Activated T-helper 9 cell treated with anti-CD3 and anti-CD28 coated beads, Interleukin-2, amount 50 U/mL, for 16 hours (primary cell): ENCODE results near the gene VAV2.
"Not testable (repeated sequence)": the region's sequence is repeated elsewhere in the genome, so short reads cannot be mapped to it uniquely, and the experiment has no call there.

Experiments
- DNase-seq: peaks from one replicate; pipeline ENCODE4 v3.0.0-alpha.2; 2020; ENCODE audit warnings: low read depth

Gene VAV2

DNA sequence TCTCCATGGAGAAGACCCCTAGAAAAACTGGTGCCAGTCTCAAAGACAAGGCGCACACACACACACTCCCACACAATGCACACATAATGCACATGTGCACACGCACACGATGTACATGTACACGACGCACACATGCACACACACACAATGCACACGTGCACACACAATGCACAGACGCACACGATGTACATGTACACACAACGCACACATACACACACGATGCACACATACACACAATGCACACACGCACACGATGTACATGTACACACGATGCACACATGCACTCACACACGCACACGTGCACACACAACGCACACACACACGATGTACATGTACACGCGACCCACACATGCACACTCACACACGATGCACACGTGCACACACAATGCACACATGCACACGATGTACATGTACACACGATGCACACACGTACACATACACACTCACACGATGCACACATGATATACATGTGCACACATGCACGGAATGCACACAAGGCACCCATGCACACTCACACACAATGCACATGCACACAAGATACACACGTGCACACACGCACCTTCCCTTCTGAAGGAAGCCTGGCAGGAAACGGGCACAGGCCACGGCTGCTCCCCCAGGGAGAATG is 76.5 kb downstream of the VAV2 start:
- no peak for DNase-seq

DNA sequence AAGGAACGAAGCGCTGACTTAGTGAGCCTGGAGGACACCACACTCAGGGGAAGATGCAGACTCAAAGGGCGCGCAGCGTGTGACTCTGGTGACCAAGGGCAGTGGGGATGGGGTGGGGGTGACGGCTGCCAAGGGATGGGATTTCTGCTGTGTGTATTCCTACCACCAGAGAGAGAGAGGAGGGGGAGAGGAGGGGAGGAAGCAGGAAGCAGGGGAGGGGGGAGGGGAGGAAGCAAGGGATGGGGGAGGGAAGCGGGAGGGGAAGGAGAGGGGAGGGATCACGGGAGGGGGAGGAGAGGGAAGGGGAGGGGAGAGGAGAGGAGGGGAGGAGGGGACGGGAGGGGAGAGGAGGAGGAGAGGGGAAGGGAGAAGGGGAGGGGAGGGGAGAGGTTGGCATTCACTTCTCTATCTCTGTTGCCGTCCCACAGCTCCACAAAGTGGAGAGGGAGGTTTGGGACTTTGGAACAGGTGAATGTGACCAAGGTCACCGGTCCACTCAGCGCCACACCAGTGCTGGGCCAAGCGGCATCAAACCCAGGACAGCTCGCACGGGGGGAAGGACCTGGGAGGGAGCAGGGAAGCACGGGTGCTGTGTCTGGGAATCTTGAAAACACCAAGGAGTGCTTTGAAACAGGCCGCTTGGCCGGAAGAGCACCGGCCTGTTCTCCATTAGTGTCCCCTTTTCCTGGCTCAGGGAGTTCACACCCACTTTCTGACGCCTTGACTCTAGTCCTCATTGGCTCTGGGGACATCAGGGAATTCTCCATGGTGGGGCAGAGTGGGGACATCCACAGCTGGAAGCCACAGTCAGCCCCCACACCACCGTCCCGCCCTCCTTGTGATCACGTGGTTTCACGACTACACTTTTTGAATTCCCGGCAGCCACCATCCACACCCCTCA is 77.4 kb downstream of the VAV2 start:
- DNase-seq: no peak

DNA sequence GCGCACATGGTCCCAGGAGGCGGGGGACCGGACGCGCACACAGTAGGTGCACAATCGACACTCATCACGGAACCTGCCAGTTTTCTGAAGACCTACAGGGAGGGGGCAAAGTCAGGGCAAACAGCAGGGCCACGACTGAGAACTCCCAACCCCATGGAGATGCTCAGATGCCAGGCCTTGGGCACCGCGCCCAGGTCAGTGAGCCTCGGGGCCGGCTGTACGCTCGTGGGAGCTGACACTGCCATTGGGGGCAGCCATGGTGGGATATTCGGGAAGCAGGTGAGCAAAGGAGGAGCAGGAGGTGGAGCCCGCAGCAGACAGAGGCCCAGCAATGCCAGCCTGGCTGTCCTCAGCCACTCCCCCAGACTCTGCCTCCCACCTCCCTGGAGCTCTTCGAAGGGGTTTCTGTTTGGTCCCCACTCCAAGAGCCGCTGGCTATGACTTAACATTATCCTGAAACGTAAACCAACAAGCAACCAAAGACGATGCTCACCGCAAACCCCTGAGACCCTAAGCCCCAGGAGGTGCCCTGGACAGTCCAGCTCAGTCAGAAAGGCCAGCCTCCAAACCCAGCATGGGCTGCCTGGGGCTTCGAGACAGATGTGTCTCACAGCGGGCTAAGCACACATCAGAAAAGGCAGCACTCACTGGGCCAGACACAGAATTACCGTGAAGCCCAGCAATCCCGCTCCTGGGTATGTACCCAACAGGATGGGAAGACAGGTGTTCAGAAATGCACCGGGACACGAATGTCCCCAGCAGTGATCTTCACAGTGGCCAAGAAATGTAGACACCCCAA is 78.4 kb downstream of the VAV2 start:
- no peak for DNase-seq

DNA sequence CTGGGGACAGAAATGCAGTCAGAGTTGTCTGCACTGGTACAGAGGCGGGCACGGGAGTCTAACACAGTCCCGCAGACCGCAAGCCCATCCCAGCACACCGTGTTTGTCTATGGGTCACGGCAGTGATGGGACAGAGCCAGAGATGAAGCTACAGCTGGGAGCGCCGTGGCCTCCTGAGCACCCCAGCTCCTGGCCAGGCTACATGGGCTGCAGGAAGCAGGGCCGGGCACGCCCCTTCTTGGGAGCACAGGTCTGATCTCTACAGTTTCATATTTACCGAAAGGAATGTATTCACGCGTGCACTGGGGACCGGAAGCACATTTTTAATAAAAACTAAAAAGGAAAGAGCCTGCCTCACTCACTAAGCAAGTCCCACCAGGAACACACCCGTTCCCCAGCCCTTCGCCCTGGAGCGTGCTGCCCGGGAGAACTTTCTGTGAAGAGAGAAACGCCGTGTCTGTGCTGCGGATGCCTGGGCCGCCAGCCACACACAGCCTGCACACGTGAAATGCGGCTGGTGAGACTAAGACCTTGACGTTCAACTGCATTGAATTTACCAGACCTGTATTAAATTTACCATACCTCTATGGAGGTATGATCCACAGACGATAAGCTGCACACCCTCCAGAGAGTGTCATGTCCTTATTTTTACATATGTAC is 81.1 kb downstream of the VAV2 start:
- no peak for DNase-seq

DNA sequence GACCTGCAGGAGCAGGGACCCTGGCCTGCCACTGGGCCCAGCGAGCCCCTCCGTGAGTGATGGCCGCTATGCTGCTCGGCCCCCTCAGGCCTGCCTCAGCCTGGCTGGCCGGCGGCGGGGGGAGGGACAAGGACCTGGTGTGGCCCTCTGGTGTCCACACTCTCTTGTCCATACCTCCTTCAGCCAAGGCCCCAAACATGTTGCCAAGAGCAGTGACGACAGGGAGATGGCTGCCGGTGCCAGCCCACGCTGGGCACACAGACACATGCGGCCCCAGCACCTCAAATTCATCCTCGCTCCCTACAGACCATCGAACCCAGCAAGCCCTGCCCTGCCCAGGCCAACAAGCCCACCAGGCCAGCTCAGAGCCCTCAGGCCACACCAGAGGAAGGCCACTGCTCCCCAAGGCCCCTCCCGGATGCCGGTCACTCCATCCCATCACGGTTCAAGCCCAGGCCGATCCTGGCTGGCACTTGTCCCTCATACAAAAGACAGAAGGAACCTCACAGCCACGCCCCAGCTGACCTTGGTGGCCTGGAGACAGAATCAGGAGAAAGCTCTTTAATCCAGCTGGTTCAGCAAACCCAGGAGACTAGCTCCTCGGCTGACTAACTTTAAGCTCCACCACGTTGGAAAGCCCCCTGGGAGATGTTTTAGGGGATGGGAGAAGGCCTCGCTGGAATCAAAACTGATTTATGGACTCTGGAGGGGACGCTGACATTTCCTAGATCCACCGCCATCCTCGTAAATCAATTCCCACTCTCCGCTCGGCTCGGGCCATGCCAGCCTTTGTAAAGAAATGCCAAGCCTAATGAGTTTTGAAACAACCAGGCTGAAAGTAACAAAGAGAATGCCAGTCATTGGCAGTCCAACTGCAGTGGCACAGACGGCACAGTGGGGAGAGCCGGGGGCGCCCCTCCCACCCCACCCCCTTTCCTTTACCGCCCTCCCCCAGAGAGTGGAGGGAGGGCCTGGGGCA is 84.9 kb downstream of the VAV2 start:
- no peak for DNase-seq

DNA sequence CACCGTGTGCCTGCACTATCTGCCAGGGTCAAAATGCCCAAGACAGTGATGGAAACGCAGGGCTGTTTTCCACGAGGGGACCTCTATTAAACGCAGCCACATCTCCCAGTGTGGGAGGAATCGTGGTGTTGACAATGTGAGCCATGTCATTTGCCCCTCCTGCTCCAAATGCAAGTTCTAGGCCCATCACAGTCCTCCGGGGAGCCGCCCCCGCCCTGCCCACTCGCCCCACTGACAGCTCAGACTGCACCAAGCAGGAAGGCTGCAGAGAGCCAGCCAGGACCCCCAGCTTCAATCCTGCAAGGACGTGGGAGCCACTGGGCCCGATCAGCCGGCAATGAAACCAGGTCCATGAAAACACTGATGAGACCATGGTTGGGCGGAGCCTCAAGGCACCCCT is 85.9 kb downstream of the VAV2 start:
- DNase-seq: no peak

DNA sequence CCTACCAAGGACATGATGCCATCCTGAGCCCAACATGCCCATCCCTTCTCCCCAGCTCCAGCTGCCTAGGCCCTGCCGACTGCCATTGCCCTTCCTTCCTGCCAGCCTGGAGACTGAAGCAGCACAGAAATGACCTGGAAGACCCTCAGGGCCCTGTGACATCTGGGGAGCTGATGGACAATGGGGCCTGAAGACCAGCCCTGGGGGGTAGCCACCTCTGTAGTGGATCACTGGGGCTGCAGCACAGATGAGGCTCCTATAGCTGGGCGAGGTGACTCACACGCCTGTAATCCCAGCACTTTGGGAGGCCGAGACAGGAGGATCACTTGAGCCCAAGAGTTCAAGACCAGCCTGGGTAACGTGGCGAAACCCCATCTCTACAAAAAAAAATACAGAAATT is 86.6 kb downstream of the VAV2 start:
- no peak for DNase-seq

DNA sequence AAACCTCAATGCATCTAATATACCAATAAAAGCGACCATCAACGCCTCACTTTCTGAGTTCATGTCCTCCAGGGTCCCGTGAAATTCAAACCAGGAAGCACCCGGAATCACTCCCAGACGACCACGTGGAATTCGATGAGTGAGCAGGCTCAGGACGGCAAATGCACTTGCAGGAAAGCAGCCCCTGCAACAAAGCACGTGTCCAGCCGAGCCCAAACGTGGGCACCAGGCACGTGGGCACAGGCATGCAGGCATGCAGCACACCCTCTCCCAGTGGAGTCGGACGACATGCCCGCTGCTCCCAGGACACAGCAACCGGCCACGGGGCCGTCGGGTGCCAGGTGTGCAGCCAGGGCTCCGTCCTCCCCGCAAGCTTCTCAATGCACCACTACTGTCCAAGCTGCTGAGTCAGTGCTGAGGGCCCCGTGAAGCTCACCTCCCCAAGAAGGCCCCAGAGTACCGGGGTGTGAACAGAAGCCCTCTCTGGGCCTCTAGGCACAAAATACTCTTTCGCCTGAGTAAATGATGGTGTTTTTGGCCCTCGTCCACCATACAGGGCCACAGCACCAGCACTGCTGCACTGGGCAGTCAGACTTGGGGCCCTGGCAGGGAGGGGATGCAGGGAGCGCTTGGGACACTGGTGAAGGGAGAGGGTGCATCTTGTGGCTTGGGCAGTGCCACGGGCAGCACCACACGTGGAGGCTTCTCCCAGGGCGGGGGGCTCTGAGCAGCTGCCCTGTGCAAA is 87.6 kb downstream of the VAV2 start:
- DNase-seq: no peak

DNA sequence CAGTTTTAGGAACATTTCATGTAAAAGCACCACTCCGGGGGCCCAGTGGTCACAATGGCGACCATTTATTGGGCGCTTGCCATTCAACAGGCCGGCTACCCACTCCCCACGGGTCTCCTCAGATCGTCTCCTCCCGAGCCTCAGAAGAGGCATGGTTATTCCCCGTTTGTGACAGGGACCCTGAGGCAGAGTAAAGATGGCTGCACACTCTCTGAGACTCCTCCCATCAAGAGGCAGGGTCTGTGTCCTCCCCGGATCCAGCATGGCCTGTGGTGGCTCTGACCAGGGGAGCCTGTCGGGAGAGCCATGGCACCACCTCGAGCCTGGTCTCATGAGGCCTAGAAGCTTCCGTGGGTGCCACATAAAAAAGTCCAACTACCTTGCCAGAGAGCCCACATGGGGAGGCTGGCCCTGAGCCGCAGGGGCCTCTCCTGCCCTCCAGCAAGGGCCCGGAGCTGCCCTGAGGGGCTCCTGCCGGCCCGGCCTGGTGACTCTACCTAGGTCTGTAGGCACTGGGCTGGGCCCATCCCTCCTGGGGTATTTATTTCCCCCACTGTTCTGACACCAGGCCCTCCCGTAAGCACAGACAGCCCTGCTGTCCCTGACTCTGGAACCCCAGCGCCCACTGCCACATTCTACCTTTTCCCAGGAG is 90.8 kb downstream of the VAV2 start:
- DNase-seq: no peak

DNA sequence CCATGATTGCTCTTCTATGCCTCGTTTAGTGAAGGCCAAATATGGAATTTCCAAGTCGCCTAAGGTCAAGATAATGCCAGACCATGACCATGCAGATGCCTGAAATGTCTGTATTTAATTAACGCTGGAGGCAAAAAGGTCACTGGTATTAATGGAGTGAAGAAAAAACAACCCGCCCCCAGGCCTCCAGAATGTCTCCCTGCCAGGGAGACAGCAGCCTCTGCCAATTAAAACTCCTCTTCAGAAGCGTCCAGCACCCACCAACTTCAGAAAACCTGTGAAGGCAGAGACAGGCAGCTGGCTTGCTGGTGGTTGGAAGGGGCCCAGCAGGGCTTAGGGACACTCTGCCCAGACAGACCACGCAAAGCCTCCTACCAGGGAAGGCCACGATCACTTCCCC is 94.4 kb downstream of the VAV2 start:
- DNase-seq: no peak

DNA sequence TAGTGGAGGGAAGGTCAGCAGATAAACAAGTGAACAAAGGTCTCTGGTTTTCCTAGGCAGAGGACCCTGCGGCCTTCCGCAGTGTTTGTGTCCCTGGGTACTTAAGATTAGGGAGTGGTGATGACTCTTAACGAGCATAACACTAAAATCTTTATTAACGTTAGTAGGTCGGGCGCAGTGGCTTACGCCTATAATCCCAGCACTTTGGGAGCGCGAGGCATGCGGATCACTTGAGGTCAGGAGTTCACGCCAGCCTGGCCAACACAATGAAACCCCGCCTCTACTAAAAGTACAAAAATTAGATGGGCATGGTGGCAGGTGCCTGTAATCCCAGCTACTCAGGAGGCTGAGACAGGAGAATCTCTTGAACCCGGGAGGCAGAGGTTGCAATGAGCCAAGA is 96.1 kb downstream of the VAV2 start:
- DNase-seq: not testable (repeated sequence)

DNA sequence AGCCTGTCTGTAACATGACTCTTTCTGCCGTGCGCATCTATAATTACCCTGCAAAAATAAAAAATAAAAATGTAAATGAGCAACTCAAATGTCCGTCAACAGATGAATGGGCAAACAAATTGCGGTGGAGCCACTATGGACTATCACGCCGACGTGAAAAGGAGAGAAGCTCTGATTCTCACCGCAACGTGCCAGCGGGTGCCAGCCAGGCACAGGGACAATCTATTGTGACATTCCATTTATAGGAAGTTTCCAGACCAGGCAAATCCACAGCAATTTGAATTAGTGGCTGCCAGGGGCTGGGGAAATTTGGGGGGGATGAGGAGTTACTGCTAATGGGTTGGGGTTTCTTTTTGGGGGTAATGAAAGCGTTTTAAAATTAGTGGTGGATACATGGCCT is 96.8 kb downstream of the VAV2 start:
- no peak for DNase-seq

DNA sequence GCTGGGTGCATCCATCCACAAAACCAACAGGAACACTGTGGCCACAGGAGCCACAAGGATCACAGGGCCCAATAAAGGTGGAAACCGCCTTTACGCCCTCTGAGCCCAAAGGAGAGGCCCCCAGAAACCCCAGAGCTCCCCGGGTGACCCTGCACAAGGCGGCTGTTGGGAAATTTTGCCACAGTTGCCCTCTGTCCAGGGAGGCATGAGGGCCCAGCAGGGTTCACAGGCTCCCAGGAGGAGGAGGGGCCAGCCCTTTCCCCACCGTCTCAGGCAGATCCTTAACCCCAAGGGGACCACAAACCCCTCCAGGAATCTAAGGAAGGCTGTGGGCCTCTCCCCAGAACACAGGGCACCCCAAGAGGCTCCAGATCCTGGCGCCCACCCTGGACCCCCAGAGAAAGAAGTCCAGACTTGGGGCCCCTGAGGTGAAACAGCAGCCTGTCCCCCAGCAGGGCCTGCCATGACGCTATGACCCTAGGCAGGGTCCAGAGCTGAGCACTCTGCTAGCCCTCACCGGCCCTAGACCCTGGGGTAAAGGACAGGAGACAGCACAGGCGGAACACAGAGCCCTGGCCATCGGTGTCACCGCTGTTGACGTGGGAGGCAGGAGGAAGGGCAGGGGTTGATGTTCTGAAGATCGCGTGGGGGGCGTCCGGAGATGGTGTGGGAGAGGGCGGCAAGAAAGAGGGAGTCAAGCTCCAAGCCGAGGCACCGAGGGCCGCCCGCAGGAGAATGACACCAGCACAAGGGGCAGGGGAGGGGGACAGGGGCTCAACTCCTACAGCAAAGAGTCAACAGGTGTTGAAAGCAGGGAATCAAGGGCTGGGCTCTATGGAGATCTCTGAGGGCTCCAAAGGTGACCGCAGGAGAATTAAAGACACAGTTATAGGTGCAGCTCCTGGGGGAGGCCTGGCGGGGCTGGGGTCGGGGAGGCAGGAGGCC is 97.5 kb downstream of the VAV2 start:
- DNase-seq: no peak

DNA sequence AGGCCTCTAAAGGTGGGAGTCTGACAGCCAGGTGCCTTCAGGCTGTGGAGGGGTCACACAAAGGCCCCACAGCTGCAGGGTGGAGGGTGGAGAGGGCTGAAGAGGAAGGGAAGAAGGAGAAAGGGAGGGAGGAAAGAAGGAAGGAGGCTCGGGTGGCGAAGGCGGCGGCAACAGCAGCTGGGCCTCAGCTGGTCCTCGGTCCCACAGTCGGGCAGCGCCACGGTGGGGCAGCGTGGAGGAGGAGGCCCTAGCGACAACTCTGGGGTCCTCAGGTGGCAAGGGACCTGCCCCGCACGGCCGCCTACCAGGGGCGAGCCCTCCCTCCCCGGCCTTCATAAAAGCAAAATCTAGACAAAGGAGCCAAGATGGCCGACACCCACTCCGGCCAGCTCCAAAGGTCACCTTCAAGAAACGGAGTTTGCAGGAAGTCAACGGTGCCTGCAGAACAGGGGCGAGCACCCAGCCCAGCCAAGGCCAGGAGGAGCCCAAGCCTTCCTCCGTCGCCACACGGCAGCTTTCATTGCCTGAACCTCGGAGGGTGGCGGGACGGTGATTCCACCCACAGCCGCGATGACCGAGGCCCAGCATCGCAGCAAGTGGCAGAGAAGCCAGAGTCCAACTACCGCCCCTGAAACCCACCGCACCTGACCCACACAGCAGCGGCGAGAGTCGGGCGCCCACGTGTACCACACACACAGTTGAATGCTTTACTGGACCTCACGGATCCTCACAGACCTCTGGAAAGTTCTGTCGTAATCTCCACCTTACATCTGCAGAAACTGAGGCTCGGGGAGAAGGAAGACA is 98.7 kb downstream of the VAV2 start:
- DNase-seq: no peak

DNA sequence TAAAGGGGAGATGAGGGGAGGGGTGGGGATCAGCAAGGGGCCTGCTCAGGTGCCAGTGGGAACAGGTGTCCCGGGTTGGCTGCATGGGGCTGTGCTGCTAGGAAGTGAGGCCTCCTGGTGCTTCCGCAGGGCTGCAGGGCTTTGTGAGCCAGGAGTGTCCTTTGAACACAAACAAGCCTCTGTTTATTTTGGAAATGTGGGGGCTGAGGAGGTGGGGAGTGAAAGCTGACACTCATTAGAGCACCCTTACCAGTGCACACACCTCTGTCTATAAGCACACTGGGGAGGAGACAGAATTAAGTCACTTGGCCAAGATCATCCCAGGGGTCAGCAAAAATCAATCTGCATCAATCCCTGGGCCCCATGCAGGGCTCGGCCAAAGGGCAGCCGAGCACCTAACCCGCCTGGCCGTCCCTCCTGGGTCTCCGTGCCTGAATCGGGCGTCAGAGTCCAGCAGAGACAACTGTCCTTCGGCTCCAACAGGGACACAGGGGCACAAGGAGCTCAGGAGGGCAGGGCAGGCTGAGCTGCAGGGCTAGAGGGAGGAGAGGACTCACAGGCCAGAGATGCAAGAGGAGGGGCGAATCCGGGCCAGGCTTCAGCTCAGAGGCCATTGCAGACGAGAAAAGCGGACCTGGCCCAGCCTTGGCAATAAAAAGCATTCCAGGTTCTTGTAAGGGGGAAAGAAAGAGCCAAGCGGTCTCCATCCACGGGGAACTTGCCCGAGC is 99.8 kb downstream of the VAV2 start:
- DNase-seq: no peak

DNA sequence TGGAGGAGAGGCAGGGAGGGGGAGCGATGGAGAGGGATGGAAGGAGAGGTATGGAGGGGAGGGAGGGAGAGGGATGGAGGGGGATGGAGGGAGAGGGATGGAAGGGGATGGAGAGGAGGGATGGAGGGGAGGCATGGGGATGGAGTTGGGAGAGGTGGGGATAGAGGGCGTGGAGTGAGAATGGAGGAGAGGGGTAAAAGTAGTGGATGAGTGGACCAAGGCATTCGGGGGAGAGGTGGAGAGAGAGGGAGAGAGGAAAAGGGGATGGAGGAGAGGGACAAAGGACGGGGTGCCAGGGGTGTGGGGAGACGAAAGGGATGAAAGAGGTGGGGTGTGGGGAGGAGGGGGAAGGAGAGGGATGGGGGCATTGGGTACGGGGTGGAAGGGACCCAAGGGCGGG is 100.4 kb downstream of the VAV2 start:
- no peak for DNase-seq

DNA sequence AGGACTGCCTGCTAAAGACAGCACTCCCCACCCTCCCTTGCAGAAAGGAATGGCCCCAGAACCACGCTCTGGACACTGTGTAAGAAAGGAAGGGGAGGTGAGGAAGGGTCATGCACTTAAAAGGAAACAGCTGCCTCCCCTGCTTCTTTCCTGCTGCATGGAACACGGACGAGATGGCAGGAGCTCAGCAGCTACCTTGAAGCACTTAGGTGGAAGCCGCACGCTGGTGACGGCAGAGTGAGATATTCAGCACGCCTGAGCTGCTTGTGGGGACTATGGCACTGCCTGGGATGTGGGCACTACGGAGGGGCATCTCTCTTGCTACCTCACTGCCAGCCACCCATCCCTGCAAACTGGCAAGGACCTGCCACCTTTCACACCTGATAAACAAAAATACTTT is 101.5 kb downstream of the VAV2 start:
- DNase-seq: no peak
